ENCODE results near the gene SERPINA6.

DNA sequence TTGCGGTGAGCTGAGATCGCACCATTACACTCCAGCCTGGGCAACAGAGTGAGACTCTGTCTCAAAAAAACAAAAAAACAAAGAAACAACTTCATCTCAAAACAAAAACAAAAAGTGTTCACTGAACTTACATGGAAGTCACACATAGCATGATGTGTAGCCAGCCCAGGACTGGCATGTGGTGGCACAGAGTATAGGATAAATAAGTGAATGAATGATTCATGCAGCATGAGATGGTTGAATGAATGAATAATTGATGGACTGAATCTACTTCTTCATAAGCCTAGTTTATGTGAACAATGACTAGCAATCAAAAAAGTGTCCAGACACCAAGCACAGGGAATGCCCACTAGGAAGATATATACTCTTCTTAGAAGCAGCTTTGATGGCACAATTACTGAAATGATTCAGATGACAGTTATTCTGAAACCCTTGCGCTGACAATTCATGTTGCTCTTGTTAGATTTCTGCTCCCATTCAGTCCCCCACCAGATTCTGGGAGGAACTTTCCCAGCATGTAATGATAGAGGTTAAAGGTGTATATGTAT is 31.6 kb upstream of the SERPINA6 start:
- TF ChIP-seq EZH2phosphoT487 (IDR thresholded peaks at IDR 0.05; ENCODE audit: borderline replicate concordance, low read length) = no peak
- TF ChIP-seq, protein P1, sequence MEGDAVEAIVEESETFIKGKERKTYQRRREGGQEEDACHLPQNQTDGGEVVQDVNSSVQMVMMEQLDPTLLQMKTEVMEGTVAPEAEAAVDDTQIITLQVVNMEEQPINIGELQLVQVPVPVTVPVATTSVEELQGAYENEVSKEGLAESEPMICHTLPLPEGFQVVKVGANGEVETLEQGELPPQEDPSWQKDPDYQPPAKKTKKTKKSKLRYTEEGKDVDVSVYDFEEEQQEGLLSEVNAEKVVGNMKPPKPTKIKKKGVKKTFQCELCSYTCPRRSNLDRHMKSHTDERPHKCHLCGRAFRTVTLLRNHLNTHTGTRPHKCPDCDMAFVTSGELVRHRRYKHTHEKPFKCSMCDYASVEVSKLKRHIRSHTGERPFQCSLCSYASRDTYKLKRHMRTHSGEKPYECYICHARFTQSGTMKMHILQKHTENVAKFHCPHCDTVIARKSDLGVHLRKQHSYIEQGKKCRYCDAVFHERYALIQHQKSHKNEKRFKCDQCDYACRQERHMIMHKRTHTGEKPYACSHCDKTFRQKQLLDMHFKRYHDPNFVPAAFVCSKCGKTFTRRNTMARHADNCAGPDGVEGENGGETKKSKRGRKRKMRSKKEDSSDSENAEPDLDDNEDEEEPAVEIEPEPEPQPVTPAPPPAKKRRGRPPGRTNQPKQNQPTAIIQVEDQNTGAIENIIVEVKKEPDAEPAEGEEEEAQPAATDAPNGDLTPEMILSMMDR (IDR thresholded peaks at IDR 0.05; ENCODE audit: low read depth, low read length, poor library complexity, severe bottlenecking) = no peak
